CD4-positive, CD25-positive, alpha-beta regulatory T cell (primary cell): ENCODE measurements around the gene ADPRH. TPM values are rescaled to one million over a fixed set of nuclear protein-coding genes. Genes with fewer than 3 reads are reported as not detected.

Experiments used
- ATAC-seq, 2 donors: fragments of 150-1000 bp; cut with Tn5 transposase; one replicate each; pipeline ENCODE4 v1.10.0; 2021; ENCODE audit warnings: low read depth in 2 of 2, moderate number of reproducible peaks in 2 of 2, moderate library complexity in 1 of 2
- DNase-seq, 3 donors: peaks; one replicate each; pipeline versions ENCODE4 v3.0.0 to v3.0.0-alpha.2; 2012 to 2022; ENCODE audit warnings: mixed read lengths in 1 of 3
- H3K27ac ChIP-seq: one replicate; pipeline ENCODE4 v1.7.0; 2013; ENCODE audit warnings: mild to moderate bottlenecking, low read length; ENCODE audit not compliant: insufficient read depth, poor library complexity, severe bottlenecking
- H3K27me3 ChIP-seq: one replicate; pipeline ENCODE4 v1.7.0; 2013; ENCODE audit warnings: low read length; ENCODE audit not compliant: control insufficient read depth, insufficient read depth
- H3K36me3 ChIP-seq: one replicate; pipeline ENCODE4 v1.7.0; 2013; ENCODE audit warnings: mild to moderate bottlenecking, low read length, moderate library complexity; ENCODE audit not compliant: control insufficient read depth, insufficient read depth
- H3K4me1 ChIP-seq: 2 replicates; pipeline ENCODE4 v1.7.0; 2013; ENCODE audit warnings: mild to moderate bottlenecking, low read length; ENCODE audit not compliant: insufficient read depth, control insufficient read depth, poor library complexity, severe bottlenecking
- H3K4me3 ChIP-seq: one replicate; pipeline ENCODE4 v1.7.0; 2013; ENCODE audit warnings: low read depth, mild to moderate bottlenecking, low read length, moderate library complexity
- H3K9me3 ChIP-seq, 2 experiments: 1 replicate in 1 of 2; 2 replicates in 1 of 2; pipeline ENCODE4 v1.7.0; 2013; ENCODE audit warnings: low read length in 2 of 2, mild to moderate bottlenecking in 1 of 2, moderate library complexity in 1 of 2; ENCODE audit not compliant: control insufficient read depth in 2 of 2
- H3K27ac Mint-ChIP-seq, 3 donors: one replicate each; pipeline ENCODE4 v1.8.0; 2020 to 2022; ENCODE audit warnings: mild to moderate bottlenecking in 3 of 3, mixed read lengths in 3 of 3, moderate library complexity in 2 of 3
- H3K27me3 Mint-ChIP-seq: one replicate; pipeline ENCODE4 v1.8.0; 2022; ENCODE audit warnings: mild to moderate bottlenecking, mixed read lengths
- H3K36me3 Mint-ChIP-seq: one replicate; pipeline ENCODE4 v1.8.0; 2020; ENCODE audit warnings: mixed read lengths
- H3K4me1 Mint-ChIP-seq, 4 donors: one replicate each; pipeline ENCODE4 v1.8.0; 2020 to 2022; ENCODE audit warnings: mixed read lengths in 4 of 4, mild to moderate bottlenecking in 1 of 4
- H3K4me3 Mint-ChIP-seq, 4 donors: one replicate each; pipeline ENCODE4 v1.8.0; 2020 to 2022; ENCODE audit warnings: mild to moderate bottlenecking in 4 of 4, mixed read lengths in 4 of 4, moderate library complexity in 3 of 4
- H3K9me3 Mint-ChIP-seq, 7 donors: one replicate each; pipeline ENCODE4 v1.8.0; 2020 to 2022; ENCODE audit warnings: mixed read lengths in 7 of 7, mild to moderate bottlenecking in 3 of 7, moderate library complexity in 2 of 7
- polyA plus RNA-seq, 4 donors: library from polyadenylated mRNA; unstranded; fragments of 300-500 nt; fragmentation: Illumina TruSeq; gene quantifications; one replicate each; pipeline ENCODE4 v1.2.3, GENCODE V29; 2021
- total RNA-seq: library from RNA; stranded (reverse); gene quantifications from one replicate; pipeline ENCODE4 v1.2.3, GENCODE V29; 2022

Gene ADPRH
- total and polyA plus RNA-seq, 5 donors from 2014 or later: 6.2 to 17.2 (median 12.1) TPM

- DNase-seq (no peak), ATAC-seq (no peak)
- Histone ChIP-seq H3K4me3 (no peak overlapping the region), H3K9me3 (no peaks in the 10 kb centered on the region), H3K4me1 (no peaks in the 10 kb centered on the region), H3K36me3 (no peaks in the 10 kb centered on the region), H3K27me3 (no peaks in the 10 kb centered on the region), H3K27ac (no peak overlapping the region)
- Mint-ChIP-seq H3K36me3 (no peaks in the 10 kb centered on the region), H3K27me3 (no peaks in the 10 kb centered on the region), H3K4me3 (no peak overlapping the region), H3K27ac (no peak overlapping the region), H3K9me3 (peaks cover 0 to 1% (median 0%) of the 10 kb centered on the region in 7 donors), H3K4me1 (peaks cover 0 to 23% (median 7%) of the 10 kb centered on the region in 4 donors)
Measured at GRCh38 chr3:119598410-119599098, 19.3 kb downstream of the ADPRH start.

- no peak overlapping the region for H3K27ac Mint-ChIP-seq
- H3K27me3 Mint-ChIP-seq: no peaks in the 10 kb centered on the region
- no peak overlapping the region for H3K4me3 Mint-ChIP-seq
- no peaks in the 10 kb centered on the region for H3K36me3 ChIP-seq
- H3K9me3 Mint-ChIP-seq: peaks cover 0 to 1% (median 0%) of the 10 kb centered on the region in 7 donors
- H3K9me3 ChIP-seq: no peaks in the 10 kb centered on the region
- no peak overlapping the region for H3K4me3 ChIP-seq
- H3K27ac ChIP-seq: no peak overlapping the region
- DNase-seq (no peak), ATAC-seq (no peak)
- H3K4me1 ChIP-seq: no peaks in the 10 kb centered on the region
- no peaks in the 10 kb centered on the region for H3K27me3 ChIP-seq
- no peaks in the 10 kb centered on the region for H3K36me3 Mint-ChIP-seq
- peaks cover 0 to 23% (median 7%) of the 10 kb centered on the region in 4 donors for H3K4me1 Mint-ChIP-seq
Measured at GRCh38 chr3:119599558-119600174, 20.4 kb downstream of the ADPRH start.

GRCh38 chr3:119600732-119601131 lies 21.4 kb downstream of the ADPRH start:
- Histone ChIP-seq H3K4me1 (no peaks in the 10 kb centered on the region), H3K27ac (no peak overlapping the region), H3K9me3 (no peaks in the 10 kb centered on the region), H3K36me3 (no peaks in the 10 kb centered on the region), H3K27me3 (no peaks in the 10 kb centered on the region), H3K4me3 (no peak overlapping the region)
- Mint-ChIP-seq H3K4me3 (no peak overlapping the region), H3K36me3 (no peaks in the 10 kb centered on the region), H3K4me1 (peaks cover 0 to 23% (median 7%) of the 10 kb centered on the region in 4 donors), H3K27me3 (no peaks in the 10 kb centered on the region), H3K27ac (peak overlapping the region in 1 of 3 donors; percentile 66), H3K9me3 (peaks cover 0 to 1% (median 0%) of the 10 kb centered on the region in 7 donors)
- DNase-seq (peak; percentile 10 to 68 (median 11)), ATAC-seq (peak; percentile 87)

GRCh38 chr3:119601154-119601553 lies 21.9 kb downstream of the ADPRH start:
- H3K9me3 Mint-ChIP-seq: peaks cover 0 to 1% (median 0%) of the 10 kb centered on the region in 7 donors
- Histone ChIP-seq H3K27me3 (no peaks in the 10 kb centered on the region), H3K9me3 (no peaks in the 10 kb centered on the region), H3K4me3 (no peak overlapping the region), H3K36me3 (no peaks in the 10 kb centered on the region), H3K4me1 (no peaks in the 10 kb centered on the region), H3K27ac (no peak overlapping the region)
- H3K4me3 Mint-ChIP-seq: no peak overlapping the region
- H3K27me3 Mint-ChIP-seq: no peaks in the 10 kb centered on the region
- DNase-seq: no peak
- ATAC-seq: no peak
- peak overlapping the region in 1 of 3 donors; percentile 66 for H3K27ac Mint-ChIP-seq
- H3K4me1 Mint-ChIP-seq: peaks cover 0 to 19% (median 7%) of the 10 kb centered on the region in 4 donors
- H3K36me3 Mint-ChIP-seq: no peaks in the 10 kb centered on the region

GRCh38 chr3:119602676-119603075 lies 23.4 kb downstream of the ADPRH start:
- DNase-seq: no peak

GRCh38 chr3:119604878-119605277 lies 25.6 kb downstream of the ADPRH start:
- Mint-ChIP-seq H3K36me3 (no peaks in the 10 kb centered on the region), H3K9me3 (peaks cover 0 to 1% (median 0%) of the 10 kb centered on the region in 7 donors), H3K27me3 (peaks cover 4% of the 10 kb centered on the region), H3K4me1 (peaks cover 0 to 11% (median 6%) of the 10 kb centered on the region in 4 donors), H3K27ac (no peak overlapping the region), H3K4me3 (no peak overlapping the region)
- no peak overlapping the region for H3K27ac ChIP-seq
- no peaks in the 10 kb centered on the region for H3K4me1 ChIP-seq
- DNase-seq (no peak), ATAC-seq (no peak)
- H3K36me3 ChIP-seq: no peaks in the 10 kb centered on the region
- H3K4me3 ChIP-seq: no peak overlapping the region
- H3K27me3 ChIP-seq: no peaks in the 10 kb centered on the region
- H3K9me3 ChIP-seq: no peaks in the 10 kb centered on the region

More at GRCh38 chr3:119602676-119603075, 23.4 kb downstream of the ADPRH start:
- no peak for ATAC-seq
- no peaks in the 10 kb centered on the region for H3K36me3 ChIP-seq
- Mint-ChIP-seq H3K4me3 (no peak overlapping the region), H3K4me1 (peaks cover 0 to 15% (median 6%) of the 10 kb centered on the region in 4 donors), H3K9me3 (peaks cover 0 to 1% (median 0%) of the 10 kb centered on the region in 7 donors), H3K27ac (no peak overlapping the region), H3K27me3 (peaks cover under 1% of the 10 kb centered on the region), H3K36me3 (no peaks in the 10 kb centered on the region)
- no peak overlapping the region for H3K27ac ChIP-seq
- no peak overlapping the region for H3K4me3 ChIP-seq
- H3K9me3 ChIP-seq: no peaks in the 10 kb centered on the region
- no peaks in the 10 kb centered on the region for H3K27me3 ChIP-seq
- no peaks in the 10 kb centered on the region for H3K4me1 ChIP-seq

- Mint-ChIP-seq H3K4me3 (no peak overlapping the region), H3K4me1 (peaks cover 0 to 5% (median 0%) of the 10 kb centered on the region in 4 donors), H3K36me3 (no peaks in the 10 kb centered on the region), H3K9me3 (peaks cover 0 to 1% (median 0%) of the 10 kb centered on the region in 7 donors), H3K27me3 (peaks cover 9% of the 10 kb centered on the region), H3K27ac (no peak overlapping the region)
- ATAC-seq: no peak
- Histone ChIP-seq H3K27ac (no peak overlapping the region), H3K36me3 (no peaks in the 10 kb centered on the region), H3K4me3 (no peak overlapping the region), H3K9me3 (no peaks in the 10 kb centered on the region), H3K27me3 (no peaks in the 10 kb centered on the region), H3K4me1 (no peaks in the 10 kb centered on the region)
- DNase-seq: no peak
Measured at GRCh38 chr3:119608405-119609000, 29.2 kb downstream of the ADPRH start.
